ENCODE measurements around the gene CDH8. TPM values are rescaled to one million over a fixed set of nuclear protein-coding genes. Genes with fewer than 3 reads are reported as not detected.

CDH8 gene
- total RNA-seq, 4 donors from 2014 or later, result not detected

DNA sequence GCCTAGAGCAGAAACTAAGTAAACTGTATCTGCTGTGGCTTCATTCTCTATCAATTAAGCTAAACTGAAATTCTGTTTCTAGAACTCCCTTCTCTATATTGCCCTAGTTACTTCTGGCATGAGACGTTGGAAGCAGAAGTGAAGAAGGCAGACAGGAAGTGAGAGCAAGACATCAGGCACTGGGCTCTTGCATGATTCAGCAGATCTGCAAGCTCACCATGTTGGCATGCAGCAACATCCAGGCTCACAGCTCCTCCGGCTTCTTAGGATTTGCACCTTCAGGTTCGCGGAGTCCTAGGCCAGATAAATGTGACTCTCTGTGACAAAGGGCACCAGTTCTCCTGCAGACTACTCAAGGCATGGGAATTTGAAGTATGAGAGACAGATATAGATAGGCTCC is 148.3 kb downstream of the CDH8 start:
- Histone ChIP-seq H3K4me1 (no peaks in the 10 kb centered on the region), H3K9me3 (no peaks in the 10 kb centered on the region), H3K36me3 (no peaks in the 10 kb centered on the region), H3K27me3 (no peaks in the 10 kb centered on the region), H3K27ac (no peak overlapping the region), H3K4me3 (replicated peaks in 1 of 3) (no peak overlapping the region)
- TF ChIP-seq, protein P1, sequence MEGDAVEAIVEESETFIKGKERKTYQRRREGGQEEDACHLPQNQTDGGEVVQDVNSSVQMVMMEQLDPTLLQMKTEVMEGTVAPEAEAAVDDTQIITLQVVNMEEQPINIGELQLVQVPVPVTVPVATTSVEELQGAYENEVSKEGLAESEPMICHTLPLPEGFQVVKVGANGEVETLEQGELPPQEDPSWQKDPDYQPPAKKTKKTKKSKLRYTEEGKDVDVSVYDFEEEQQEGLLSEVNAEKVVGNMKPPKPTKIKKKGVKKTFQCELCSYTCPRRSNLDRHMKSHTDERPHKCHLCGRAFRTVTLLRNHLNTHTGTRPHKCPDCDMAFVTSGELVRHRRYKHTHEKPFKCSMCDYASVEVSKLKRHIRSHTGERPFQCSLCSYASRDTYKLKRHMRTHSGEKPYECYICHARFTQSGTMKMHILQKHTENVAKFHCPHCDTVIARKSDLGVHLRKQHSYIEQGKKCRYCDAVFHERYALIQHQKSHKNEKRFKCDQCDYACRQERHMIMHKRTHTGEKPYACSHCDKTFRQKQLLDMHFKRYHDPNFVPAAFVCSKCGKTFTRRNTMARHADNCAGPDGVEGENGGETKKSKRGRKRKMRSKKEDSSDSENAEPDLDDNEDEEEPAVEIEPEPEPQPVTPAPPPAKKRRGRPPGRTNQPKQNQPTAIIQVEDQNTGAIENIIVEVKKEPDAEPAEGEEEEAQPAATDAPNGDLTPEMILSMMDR (IDR thresholded peaks at IDR 0.05), result no peak
- no peak for TF ChIP-seq POLR2A (IDR thresholded peaks at IDR 0.05)
- no peak for DNase-seq
- intact Hi-C loops (cut with DNase I), result no loop called here
- WGBS, 2 donors, result 57 to 93% methylated on average over 4 of the region's 4 CpGs

DNA sequence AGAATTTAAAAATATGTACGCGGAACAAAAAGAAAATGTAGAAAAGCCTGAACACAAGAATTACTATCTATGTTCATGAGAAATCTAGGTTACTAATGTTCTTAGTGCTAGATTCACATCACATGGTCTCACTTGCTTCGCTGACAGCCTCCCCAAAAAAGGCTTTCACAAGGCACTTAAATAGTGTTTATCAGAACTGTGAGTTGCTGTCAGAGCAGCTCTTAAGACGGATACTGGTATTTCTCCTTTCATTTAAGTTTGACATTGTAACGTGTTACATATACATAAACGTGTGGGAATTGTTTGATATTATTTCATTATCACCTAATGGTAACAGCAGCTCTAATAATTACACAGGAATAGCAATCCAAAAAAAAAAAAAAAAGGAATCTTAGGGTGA is 150.9 kb downstream of the CDH8 start:
- H3K4me3 ChIP-seq (replicated peaks in 1 of 3), result no peak overlapping the region
- no peaks in the 10 kb centered on the region for H3K4me1 ChIP-seq
- no peak for DNase-seq
- 80 to 87% methylated on average over 6 of the region's 6 CpGs for WGBS, 2 donors
- no peaks in the 10 kb centered on the region for H3K36me3 ChIP-seq
- intact Hi-C loops (cut with DNase I), result no loop called here
- H3K27me3 ChIP-seq, result no peaks in the 10 kb centered on the region
- H3K27ac ChIP-seq, result no peak overlapping the region
- TF ChIP-seq POLR2A (IDR thresholded peaks at IDR 0.05), result no peak
- TF ChIP-seq, protein P1 (IDR thresholded peaks at IDR 0.05), result no peak
- H3K9me3 ChIP-seq, result no peaks in the 10 kb centered on the region

DNA sequence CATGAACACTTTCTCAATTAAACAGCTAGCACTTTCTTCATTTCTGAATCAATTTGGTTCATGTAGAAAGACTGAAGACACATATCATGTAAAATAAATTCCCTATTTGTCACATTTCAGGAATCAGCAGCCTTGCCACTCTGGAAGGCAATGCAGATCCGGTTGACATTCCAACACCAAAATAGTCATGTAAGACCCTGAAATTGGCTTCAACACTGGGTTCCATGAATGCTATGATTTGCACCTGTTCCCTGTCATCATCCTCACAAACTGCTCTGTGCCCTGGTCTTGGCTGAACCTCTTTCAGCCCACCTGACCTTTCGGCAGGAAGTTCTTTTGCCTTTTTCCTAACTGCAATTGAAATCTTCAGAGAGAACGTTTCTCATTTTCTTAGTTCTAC is 156.9 kb downstream of the CDH8 start:
- intact Hi-C loops (cut with DNase I), result no loop called here
- WGBS, 2 donors, result 88 to 92% methylated on average over 3 of the region's 3 CpGs
- no peaks in the 10 kb centered on the region for H3K36me3 ChIP-seq

DNA sequence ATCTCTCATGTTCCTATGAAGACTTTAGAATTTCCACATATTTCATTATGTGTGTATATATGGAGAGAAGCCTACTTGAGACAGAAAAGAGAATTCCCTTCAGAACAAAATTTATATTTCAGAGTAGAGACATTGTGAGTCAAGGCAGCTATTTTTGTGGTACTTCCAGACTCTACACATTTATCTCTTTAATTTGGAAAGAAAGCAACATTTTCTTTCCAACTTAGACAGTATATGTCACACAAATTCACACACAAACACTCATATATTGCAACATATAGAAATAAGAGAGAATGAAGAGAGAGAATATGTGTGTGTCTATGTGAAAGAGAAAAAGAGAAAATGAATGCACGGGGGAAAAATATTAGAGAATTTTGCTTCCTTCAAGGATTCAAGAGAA is 158.8 kb downstream of the CDH8 start:
- no peaks in the 10 kb centered on the region for H3K9me3 ChIP-seq
- intact Hi-C loops (cut with DNase I), result no loop called here
- H3K4me3 ChIP-seq (replicated peaks in 1 of 3), result no peak overlapping the region
- TF ChIP-seq, protein P1 (IDR thresholded peaks at IDR 0.05), result no peak
- TF ChIP-seq POLR2A (IDR thresholded peaks at IDR 0.05), result no peak
- no peaks in the 10 kb centered on the region for H3K4me1 ChIP-seq
- H3K27me3 ChIP-seq, result no peaks in the 10 kb centered on the region
- no peak for DNase-seq
- 71 to 88% methylated on average over 1 of the region's 1 CpG for WGBS, 2 donors
- H3K27ac ChIP-seq, result no peak overlapping the region
- H3K36me3 ChIP-seq, result no peaks in the 10 kb centered on the region

More for the DNA sequence above, 156.9 kb downstream of the CDH8 start:
- no peak for TF ChIP-seq POLR2A (IDR thresholded peaks at IDR 0.05)
- TF ChIP-seq, protein P1 (IDR thresholded peaks at IDR 0.05), result no peak
- no peak overlapping the region for H3K27ac ChIP-seq
- no peaks in the 10 kb centered on the region for H3K9me3 ChIP-seq
- no peak for DNase-seq
- H3K27me3 ChIP-seq, result no peaks in the 10 kb centered on the region
- H3K4me1 ChIP-seq, result no peaks in the 10 kb centered on the region
- no peak overlapping the region for H3K4me3 ChIP-seq (replicated peaks in 1 of 3)

DNA sequence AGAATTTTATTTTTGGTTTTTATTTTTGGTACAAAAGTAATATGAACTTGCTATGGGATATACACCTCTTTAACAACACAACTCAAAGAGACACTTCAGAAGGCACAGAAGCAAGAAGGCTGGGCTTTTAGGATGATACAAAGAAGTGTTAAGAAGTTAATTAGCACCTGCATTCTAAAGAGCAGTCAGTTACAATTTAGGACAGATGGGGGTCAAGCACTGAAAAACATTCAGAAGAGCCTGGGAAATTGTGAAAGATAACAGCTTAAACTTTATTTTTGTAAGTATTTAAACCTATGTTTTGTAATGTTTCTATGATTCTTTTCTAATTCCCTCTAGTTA is 163.5 kb downstream of the CDH8 start:
- H3K36me3 ChIP-seq, result no peaks in the 10 kb centered on the region
- DNase-seq, result no peak
- TF ChIP-seq, protein P1 (IDR thresholded peaks at IDR 0.05), result no peak
- no peak for TF ChIP-seq POLR2A (IDR thresholded peaks at IDR 0.05)
- no peak overlapping the region for H3K27ac ChIP-seq
- intact Hi-C loops (cut with DNase I), result no loop called here
- no peaks in the 10 kb centered on the region for H3K4me1 ChIP-seq
- H3K4me3 ChIP-seq (replicated peaks in 1 of 3), result no peak overlapping the region
- no peaks in the 10 kb centered on the region for H3K9me3 ChIP-seq
- no peaks in the 10 kb centered on the region for H3K27me3 ChIP-seq

All from thyroid gland (tissue), 4 donors.